Measurements from ENCODE around the gene CSHL1.
"Not testable (repeated sequence)": the region's sequence is repeated elsewhere in the genome, so short reads cannot be mapped to it uniquely, and the experiment has no call there.

DNA sequence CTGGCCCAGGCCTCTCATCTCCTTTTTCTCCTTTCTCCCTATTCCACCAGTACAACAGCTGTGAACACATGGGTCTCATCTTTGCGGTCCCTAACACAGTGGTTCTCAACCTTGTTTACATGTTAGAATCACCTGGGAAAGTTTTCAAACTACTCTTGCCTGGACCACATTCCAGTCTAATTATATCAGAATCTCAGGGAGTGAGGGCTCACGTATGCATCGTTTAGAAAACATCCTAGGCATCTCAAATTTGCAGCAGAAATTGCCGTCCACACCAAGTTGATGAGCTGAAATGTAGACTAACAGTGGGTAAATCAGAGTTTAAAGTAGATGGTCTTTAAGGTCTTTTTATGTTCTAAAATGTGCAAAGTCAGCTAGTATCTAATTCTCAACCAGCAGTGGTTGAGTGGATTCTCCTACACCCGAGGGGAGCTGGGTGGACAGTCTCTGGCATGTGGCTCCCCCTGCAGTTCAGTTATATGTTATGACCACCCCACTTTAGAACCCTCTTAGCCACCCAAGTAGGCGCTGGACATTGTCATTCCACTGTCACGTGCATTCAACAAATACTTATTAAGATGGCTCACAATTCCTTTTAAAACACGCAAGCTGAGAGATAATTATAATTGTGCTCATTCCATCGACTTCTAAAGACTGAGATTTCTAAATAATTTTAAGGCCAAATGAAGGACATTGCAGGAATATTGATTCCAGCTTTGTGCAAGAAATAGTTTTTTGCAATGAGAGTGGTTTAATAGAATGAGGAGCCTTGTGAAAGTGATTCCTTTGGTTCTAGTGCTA is 41.4 kb downstream of the CSHL1 start:
- TF ChIP-seq, protein P1, sequence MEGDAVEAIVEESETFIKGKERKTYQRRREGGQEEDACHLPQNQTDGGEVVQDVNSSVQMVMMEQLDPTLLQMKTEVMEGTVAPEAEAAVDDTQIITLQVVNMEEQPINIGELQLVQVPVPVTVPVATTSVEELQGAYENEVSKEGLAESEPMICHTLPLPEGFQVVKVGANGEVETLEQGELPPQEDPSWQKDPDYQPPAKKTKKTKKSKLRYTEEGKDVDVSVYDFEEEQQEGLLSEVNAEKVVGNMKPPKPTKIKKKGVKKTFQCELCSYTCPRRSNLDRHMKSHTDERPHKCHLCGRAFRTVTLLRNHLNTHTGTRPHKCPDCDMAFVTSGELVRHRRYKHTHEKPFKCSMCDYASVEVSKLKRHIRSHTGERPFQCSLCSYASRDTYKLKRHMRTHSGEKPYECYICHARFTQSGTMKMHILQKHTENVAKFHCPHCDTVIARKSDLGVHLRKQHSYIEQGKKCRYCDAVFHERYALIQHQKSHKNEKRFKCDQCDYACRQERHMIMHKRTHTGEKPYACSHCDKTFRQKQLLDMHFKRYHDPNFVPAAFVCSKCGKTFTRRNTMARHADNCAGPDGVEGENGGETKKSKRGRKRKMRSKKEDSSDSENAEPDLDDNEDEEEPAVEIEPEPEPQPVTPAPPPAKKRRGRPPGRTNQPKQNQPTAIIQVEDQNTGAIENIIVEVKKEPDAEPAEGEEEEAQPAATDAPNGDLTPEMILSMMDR (IDR thresholded peaks at IDR 0.05), result not testable (repeated sequence)
- not testable (repeated sequence) for TF ChIP-seq ZFX (IDR thresholded peaks at IDR 0.05; ENCODE audit: borderline replicate concordance)
